ENCODE measurements around the gene C11orf87.

C11orf87 gene

GRCh38 chr11:109421981-109422869 is at the start of gene C11orf87:
TSS of gene C11orf87 (plus strand) at chr11:109422190. CDS start at chr11:109423634, 1,444 bp downstream.
- DNase-seq = no peak

GRCh38 chr11:109374032-109374431 is 48.0 kb upstream of the C11orf87 start:
- DNase-seq = no peak

- no peak for DNase-seq
Observed at GRCh38 chr11:109374441-109374840, 47.5 kb upstream of the C11orf87 start.

DNA sequence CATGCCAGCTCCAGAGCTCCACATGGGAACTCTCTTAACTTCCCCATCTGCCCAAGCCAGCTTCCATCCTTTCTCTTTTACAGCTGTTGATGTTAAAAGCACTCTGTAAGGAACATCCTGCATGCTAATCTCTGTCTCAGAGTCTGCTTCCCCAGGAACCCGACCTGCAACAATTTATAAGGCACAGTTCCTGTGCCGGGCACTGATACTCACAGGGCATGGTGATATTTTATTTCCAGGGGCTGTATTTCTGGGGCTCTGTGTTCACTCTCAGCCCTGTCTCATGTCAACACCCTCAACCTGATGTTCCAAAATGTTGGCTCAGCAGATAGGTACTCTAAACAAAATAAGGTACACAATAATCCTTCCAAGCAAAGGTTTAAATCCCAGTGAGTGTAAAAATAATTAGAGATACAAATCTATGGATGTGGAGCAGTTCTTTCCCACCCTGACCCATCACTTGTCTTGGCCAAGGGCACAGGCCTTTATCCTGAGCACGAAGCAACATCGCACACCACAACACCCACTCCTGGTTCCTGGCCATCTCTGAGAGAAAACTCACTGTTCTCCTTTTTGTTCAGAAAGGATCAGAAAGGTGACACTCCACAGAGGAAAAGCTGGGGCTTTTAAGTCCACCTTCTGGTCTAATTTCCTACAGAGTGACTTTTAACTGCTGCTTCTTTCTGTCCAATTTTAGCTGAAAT is 44.8 kb upstream of the C11orf87 start:
- DNase-seq = no peak

GRCh38 chr11:109378034-109378433 is 44.0 kb upstream of the C11orf87 start:
- DNase-seq = no peak

DNA sequence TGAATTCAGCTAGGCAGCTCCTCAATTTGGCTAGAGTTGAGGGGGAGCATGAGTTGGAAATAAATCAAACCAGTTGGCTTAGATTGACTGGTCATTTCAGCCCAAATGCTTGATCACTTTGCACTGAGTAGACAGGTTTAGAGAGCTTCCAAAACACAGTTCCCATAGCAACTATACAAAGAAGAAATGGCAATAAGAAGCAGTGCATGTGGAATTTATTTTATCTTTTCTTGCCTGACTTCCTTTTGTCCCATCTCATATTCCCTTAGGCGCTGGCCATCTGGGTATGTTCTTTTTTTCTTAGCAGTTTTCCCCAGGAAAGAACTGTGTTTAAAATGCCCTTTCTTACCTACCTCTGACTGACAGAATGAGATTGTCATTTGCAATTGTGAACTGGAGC is 38.7 kb upstream of the C11orf87 start:
- DNase-seq = no peak

- no peak for DNase-seq
Observed at GRCh38 chr11:109384873-109385272, 37.1 kb upstream of the C11orf87 start.

DNA sequence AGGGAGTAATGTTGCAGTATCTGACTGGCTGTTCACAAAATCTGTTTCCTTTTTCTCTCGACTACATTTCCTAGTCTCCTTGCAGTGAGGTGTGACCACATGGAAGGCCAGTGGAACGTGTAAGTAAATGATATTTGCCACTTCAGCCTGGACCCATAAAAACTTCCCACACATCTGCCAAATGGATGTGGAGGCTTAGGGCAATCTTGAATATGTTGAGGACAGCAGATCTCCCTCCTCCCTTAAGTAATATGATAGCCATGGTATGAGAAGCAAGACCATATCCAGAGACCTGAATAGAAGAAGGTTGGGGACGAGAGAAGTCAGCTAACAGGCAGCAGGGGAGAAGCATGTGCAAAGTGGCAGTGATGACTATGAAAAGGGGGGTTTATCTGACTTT is 33.0 kb upstream of the C11orf87 start:
- DNase-seq = no peak

- no peak for DNase-seq
Observed at GRCh38 chr11:109390752-109391151, 31.2 kb upstream of the C11orf87 start.

GRCh38 chr11:109401545-109401944 is 20.4 kb upstream of the C11orf87 start:
- no peak for DNase-seq

- no peak for DNase-seq
Observed at GRCh38 chr11:109405671-109406070, 16.3 kb upstream of the C11orf87 start.

GRCh38 chr11:109416601-109417000 is 5.4 kb upstream of the C11orf87 start:
- DNase-seq = no peak

GRCh38 chr11:109422870-109423465 is 978 bp downstream of the C11orf87 start:
- DNase-seq = no peak

- DNase-seq = no peak
Observed at GRCh38 chr11:109423466-109424190, 1.6 kb downstream of the C11orf87 start.

DNA sequence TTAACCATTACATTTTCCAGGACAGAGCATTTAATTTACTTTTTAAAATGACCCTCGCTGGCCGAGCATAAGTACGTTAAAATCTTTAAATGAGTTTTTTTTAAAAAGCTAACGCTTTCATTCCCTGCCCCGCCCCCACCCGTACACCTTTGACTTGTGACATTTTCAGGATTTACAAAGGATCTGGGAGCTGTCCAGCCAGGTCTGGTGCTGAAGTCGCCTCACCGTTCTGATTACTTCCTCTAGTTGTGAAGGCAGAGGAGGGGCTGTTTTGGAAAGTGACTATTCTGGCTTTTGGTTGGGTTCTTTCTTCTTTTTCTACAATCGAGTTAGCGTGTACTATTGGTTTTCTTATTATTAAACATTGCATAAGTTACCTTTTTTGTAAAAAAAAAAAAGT is 2.9 kb downstream of the C11orf87 start:
- no peak for DNase-seq

GRCh38 chr11:109425554-109425953 is 3.6 kb downstream of the C11orf87 start:
- DNase-seq = no peak

GRCh38 chr11:109426442-109427240 is 4.7 kb downstream of the C11orf87 start:
- DNase-seq = no peak

GRCh38 chr11:109432105-109432504 is 10.1 kb downstream of the C11orf87 start:
- no peak for DNase-seq

GRCh38 chr11:109433753-109434256 is 11.8 kb downstream of the C11orf87 start:
- no peak for DNase-seq

GRCh38 chr11:109435121-109435742 is 13.2 kb downstream of the C11orf87 start:
- no peak for DNase-seq

- no peak for DNase-seq
Observed at GRCh38 chr11:109439684-109440083, 17.7 kb downstream of the C11orf87 start.

All from stimulated activated CD4-positive, alpha-beta T cell treated with anti-CD3 and anti-CD28 coated beads, Interleukin-4, amount 100 ng/mL, for 1 hour (primary cell).